ENCODE measurements around the gene WDR41.

GRCh38 chr5:77491783-77492652, at the start of gene WDR41:
- TF ChIP-seq REST (IDR thresholded peaks at IDR 0.05; ENCODE audit: insufficient read depth in 1 of 2, low read depth in 2 of 2, low read length in 2 of 2): no peak; a peak in 1 of 4 replicates
- TF ChIP-seq POLR2AphosphoS5 (IDR thresholded peaks at IDR 0.05; ENCODE audit: low read depth, low read length): peak; percentile 68
- TF ChIP-seq SIN3A (IDR thresholded peaks at IDR 0.05; ENCODE audit: borderline replicate concordance, insufficient read depth, low read length): peak; percentile 34; the same call in 1 of the 2 replicates

Measured in PFSK-1 (cell line).